ENCODE results near the gene PRSS8. TPM values are rescaled to one million over a fixed set of nuclear protein-coding genes. Genes with fewer than 3 reads are reported as not detected.
"Not testable (repeated sequence)": the region's sequence is repeated elsewhere in the genome, so short reads cannot be mapped to it uniquely, and the experiment has no call there.

Gene PRSS8
- total RNA-seq, 1 donor from 2014 or later: not detected

GRCh38 chr16:31141489-31142108, 6.1 kb upstream of the PRSS8 start:
- H3K27me3 Mint-ChIP-seq (ENCODE audit: unreplicated experiment): peaks cover 7% of the 10 kb centered on the region
- peak overlapping the region; percentile 78 for H3K4me3 Mint-ChIP-seq (ENCODE audit: unreplicated experiment)
- H3K27ac Mint-ChIP-seq (ENCODE audit: unreplicated experiment): peak overlapping the region; percentile 73
- peaks cover 2% of the 10 kb centered on the region for H3K4me1 Mint-ChIP-seq (ENCODE audit: low read depth, unreplicated experiment)
- no peak for DNase-seq
- peaks cover 6% of the 10 kb centered on the region for H3K9me3 Mint-ChIP-seq (ENCODE audit: unreplicated experiment)
- TF ChIP-seq CTCF (IDR thresholded peaks at IDR 0.05; ENCODE audit: partially characterized antibody, unreplicated experiment): no peak
- no peaks in the 10 kb centered on the region for H3K36me3 Mint-ChIP-seq (ENCODE audit: unreplicated experiment)

- not testable (repeated sequence) for H3K36me3 Mint-ChIP-seq (ENCODE audit: unreplicated experiment); H3K27ac Mint-ChIP-seq (ENCODE audit: unreplicated experiment); H3K4me1 Mint-ChIP-seq (ENCODE audit: low read depth, unreplicated experiment); H3K9me3 Mint-ChIP-seq (ENCODE audit: unreplicated experiment); H3K27me3 Mint-ChIP-seq (ENCODE audit: unreplicated experiment); H3K4me3 Mint-ChIP-seq (ENCODE audit: unreplicated experiment); DNase-seq
These were observed 5.5 kb upstream of the PRSS8 start for GRCh38 chr16:31141071-31141469.

- Mint-ChIP-seq H3K9me3 (ENCODE audit: unreplicated experiment) (peaks cover 6% of the 10 kb centered on the region), H3K4me1 (ENCODE audit: low read depth, unreplicated experiment) (peaks cover 5% of the 10 kb centered on the region), H3K4me3 (ENCODE audit: unreplicated experiment) (no peak overlapping the region), H3K27me3 (ENCODE audit: unreplicated experiment) (peaks cover 5% of the 10 kb centered on the region), H3K27ac (ENCODE audit: unreplicated experiment) (no peak overlapping the region), H3K36me3 (ENCODE audit: unreplicated experiment) (no peaks in the 10 kb centered on the region)
- no peak for DNase-seq
- TF ChIP-seq CTCF (IDR thresholded peaks at IDR 0.05; ENCODE audit: partially characterized antibody, unreplicated experiment): no peak
These were observed 3.4 kb upstream of the PRSS8 start for GRCh38 chr16:31138621-31139578.

GRCh38 chr16:31136822-31137499, 1.4 kb upstream of the PRSS8 start:
- H3K4me3 Mint-ChIP-seq (ENCODE audit: unreplicated experiment); H3K27ac Mint-ChIP-seq (ENCODE audit: unreplicated experiment); H3K4me1 Mint-ChIP-seq (ENCODE audit: low read depth, unreplicated experiment); H3K27me3 Mint-ChIP-seq (ENCODE audit: unreplicated experiment); DNase-seq; H3K9me3 Mint-ChIP-seq (ENCODE audit: unreplicated experiment); H3K36me3 Mint-ChIP-seq (ENCODE audit: unreplicated experiment): not testable (repeated sequence)

GRCh38 chr16:31136287-31136662, 748 bp upstream of the PRSS8 start:
- H3K4me1 Mint-ChIP-seq (ENCODE audit: low read depth, unreplicated experiment): peaks cover 7% of the 10 kb centered on the region

More at GRCh38 chr16:31136287-31136662, 748 bp upstream of the PRSS8 start:
- TF ChIP-seq CTCF (IDR thresholded peaks at IDR 0.05; ENCODE audit: partially characterized antibody, unreplicated experiment): no peak
- Mint-ChIP-seq H3K9me3 (ENCODE audit: unreplicated experiment) (peaks cover 5% of the 10 kb centered on the region), H3K36me3 (ENCODE audit: unreplicated experiment) (no peaks in the 10 kb centered on the region), H3K4me3 (ENCODE audit: unreplicated experiment) (no peak overlapping the region), H3K27me3 (ENCODE audit: unreplicated experiment) (peaks cover 6% of the 10 kb centered on the region), H3K27ac (ENCODE audit: unreplicated experiment) (no peak overlapping the region)
- no peak for DNase-seq

Measured in glutamatergic neuron (in vitro differentiated cells).